ENCODE measurements around the gene C18orf63.

DNA sequence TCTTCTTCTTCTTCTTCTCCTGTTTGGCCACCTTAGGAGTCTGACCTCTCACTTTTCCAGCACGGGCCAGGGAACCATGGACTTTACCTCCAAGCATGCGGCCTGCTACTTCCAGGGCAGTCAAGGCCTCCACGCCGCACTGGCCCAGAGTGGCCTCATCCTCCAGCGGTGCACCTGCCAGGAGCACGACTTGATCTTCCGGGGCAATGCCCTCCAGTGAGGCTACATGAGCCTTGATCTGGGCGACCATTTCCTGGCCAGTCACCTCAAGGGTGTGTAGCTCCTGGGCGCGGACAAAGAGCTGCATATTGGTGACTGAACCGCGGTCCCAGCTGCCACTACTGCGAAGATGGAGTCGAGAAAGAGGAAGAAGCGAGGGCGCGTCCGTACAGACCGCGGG lies 74.4 kb downstream of the C18orf63 start:
- TF ChIP-seq, protein P1, sequence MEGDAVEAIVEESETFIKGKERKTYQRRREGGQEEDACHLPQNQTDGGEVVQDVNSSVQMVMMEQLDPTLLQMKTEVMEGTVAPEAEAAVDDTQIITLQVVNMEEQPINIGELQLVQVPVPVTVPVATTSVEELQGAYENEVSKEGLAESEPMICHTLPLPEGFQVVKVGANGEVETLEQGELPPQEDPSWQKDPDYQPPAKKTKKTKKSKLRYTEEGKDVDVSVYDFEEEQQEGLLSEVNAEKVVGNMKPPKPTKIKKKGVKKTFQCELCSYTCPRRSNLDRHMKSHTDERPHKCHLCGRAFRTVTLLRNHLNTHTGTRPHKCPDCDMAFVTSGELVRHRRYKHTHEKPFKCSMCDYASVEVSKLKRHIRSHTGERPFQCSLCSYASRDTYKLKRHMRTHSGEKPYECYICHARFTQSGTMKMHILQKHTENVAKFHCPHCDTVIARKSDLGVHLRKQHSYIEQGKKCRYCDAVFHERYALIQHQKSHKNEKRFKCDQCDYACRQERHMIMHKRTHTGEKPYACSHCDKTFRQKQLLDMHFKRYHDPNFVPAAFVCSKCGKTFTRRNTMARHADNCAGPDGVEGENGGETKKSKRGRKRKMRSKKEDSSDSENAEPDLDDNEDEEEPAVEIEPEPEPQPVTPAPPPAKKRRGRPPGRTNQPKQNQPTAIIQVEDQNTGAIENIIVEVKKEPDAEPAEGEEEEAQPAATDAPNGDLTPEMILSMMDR (IDR thresholded peaks at IDR 0.05; ENCODE audit: insufficient read depth, low read length, poor library complexity, severe bottlenecking), result no peak
- TF ChIP-seq EZH2phosphoT487 (conservative IDR thresholded peaks at IDR 0.05; ENCODE audit: low read length), result no peak

All from SU-DHL-6 (cell line).